Stimulated activated CD8-positive, alpha-beta memory T cell treated with anti-CD3 and anti-CD28 coated beads, Interleukin-4, amount 100 ng/mL, for 4 hours (primary cell): ENCODE results near the gene ELANE.
"Not testable (repeated sequence)": the region's sequence is repeated elsewhere in the genome, so short reads cannot be mapped to it uniquely, and the experiment has no call there.

Source experiments
- DNase-seq, 2 donors: peaks; one replicate each; pipeline ENCODE4 v3.0.0-alpha.2; 2020; ENCODE audit warnings: low read depth in 2 of 2, low spot score in 1 of 2

Gene ELANE

GRCh38 chr19:877992-878660 lies 26.0 kb downstream of the ELANE start:
- not testable (repeated sequence) for DNase-seq

GRCh38 chr19:878751-879561 lies 26.9 kb downstream of the ELANE start:
- not testable (repeated sequence) for DNase-seq

- no peak for DNase-seq
These were observed 27.8 kb downstream of the ELANE start for GRCh38 chr19:879711-880438.

- no peak for DNase-seq
These were observed 29.4 kb downstream of the ELANE start for GRCh38 chr19:881385-882071.

GRCh38 chr19:882871-883497 lies 30.9 kb downstream of the ELANE start:
- no peak for DNase-seq

- no peak for DNase-seq
These were observed 31.6 kb downstream of the ELANE start for GRCh38 chr19:883661-884211.

- DNase-seq, result no peak
These were observed 32.5 kb downstream of the ELANE start for GRCh38 chr19:884420-885211.

GRCh38 chr19:885536-886224 lies 33.6 kb downstream of the ELANE start:
- no peak for DNase-seq

- DNase-seq, result no peak
These were observed 35.0 kb downstream of the ELANE start for GRCh38 chr19:887072-887471.

- DNase-seq, result no peak
These were observed 35.5 kb downstream of the ELANE start for GRCh38 chr19:887599-887998.

- no peak for DNase-seq
These were observed 36.7 kb downstream of the ELANE start for GRCh38 chr19:888581-889385.

GRCh38 chr19:889662-890295 lies 37.7 kb downstream of the ELANE start:
- no peak for DNase-seq

GRCh38 chr19:890831-891230 lies 38.7 kb downstream of the ELANE start:
- no peak for DNase-seq

- not testable (repeated sequence) for DNase-seq
These were observed 39.5 kb downstream of the ELANE start for GRCh38 chr19:891421-892200.

- DNase-seq, result no peak
These were observed 40.3 kb downstream of the ELANE start for GRCh38 chr19:892243-892893.

GRCh38 chr19:892894-893689 lies 41.0 kb downstream of the ELANE start, which contains the start of the genes MED16 and RNU6-9:
TSS of gene MED16 (minus strand) at chr19:893187. CDS start at chr19:891131, 2,056 bp downstream.
TSS of gene RNU6-9 (plus strand) at chr19:893484.
- DNase-seq, result peak; percentile 72 to 79
